Renal cortex interstitium (tissue), 11 donors: ENCODE results near the gene DNAJC2. TPM values are rescaled to one million over a fixed set of nuclear protein-coding genes. Genes with fewer than 3 reads are reported as not detected.
A peak's percentile ranks its signal among the peaks of the same experiment; 100 is the strongest.

Experiments used
- DNase-seq, 11 donors: peaks; one replicate each; pipeline ENCODE4 v3.0.0-alpha.2; 2013; ENCODE audit warnings: low read depth in 9 of 11, low spot score in 4 of 11; ENCODE audit errors: extremely low read depth in 1 of 11
- polyA plus RNA-seq, 3 donors: library from polyadenylated mRNA; unstranded; fragments of 120-200 nt; gene quantifications; one replicate each; pipeline ENCODE4 v1.2.1, GENCODE V29; 2013; ENCODE audit not compliant: insufficient read length in 3 of 3

The DNAJC2 gene
- polyA plus RNA-seq, 3 donors: 42.2 to 57.2 (median 49.6) TPM

- no peak for DNase-seq
These were observed 3.9 kb upstream of the DNAJC2 start for GRCh38 chr7:103348452-103348851.

GRCh38 chr7:103347507-103348267 is 3.1 kb upstream of the DNAJC2 start, which contains the start of gene PSMC2:
Gene PSMC2 (plus strand): TSS chr7:103347643. CDS start chr7:103347712, 69 bp downstream.
- DNase-seq: peak; percentile 85 to 96 (median 90)

DNA sequence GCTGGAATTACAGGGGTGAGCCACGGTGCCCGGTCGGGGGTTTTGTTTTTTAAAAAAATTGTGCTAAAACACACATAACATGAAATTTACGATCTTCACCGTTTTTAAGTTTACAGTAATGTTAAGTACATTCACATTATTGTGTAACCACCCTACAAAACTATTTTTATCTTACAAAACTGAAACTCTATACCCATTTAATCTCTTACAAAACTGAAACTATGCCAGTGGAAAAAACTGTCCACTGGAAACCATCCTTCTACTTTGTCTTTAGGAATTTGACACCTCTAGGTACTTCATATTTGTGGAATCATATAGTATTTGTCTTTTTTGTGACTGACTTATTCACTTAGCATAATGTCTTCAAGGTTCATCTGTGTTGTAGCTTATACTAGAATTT is 1.8 kb upstream of the DNAJC2 start:
- no peak for DNase-seq

DNA sequence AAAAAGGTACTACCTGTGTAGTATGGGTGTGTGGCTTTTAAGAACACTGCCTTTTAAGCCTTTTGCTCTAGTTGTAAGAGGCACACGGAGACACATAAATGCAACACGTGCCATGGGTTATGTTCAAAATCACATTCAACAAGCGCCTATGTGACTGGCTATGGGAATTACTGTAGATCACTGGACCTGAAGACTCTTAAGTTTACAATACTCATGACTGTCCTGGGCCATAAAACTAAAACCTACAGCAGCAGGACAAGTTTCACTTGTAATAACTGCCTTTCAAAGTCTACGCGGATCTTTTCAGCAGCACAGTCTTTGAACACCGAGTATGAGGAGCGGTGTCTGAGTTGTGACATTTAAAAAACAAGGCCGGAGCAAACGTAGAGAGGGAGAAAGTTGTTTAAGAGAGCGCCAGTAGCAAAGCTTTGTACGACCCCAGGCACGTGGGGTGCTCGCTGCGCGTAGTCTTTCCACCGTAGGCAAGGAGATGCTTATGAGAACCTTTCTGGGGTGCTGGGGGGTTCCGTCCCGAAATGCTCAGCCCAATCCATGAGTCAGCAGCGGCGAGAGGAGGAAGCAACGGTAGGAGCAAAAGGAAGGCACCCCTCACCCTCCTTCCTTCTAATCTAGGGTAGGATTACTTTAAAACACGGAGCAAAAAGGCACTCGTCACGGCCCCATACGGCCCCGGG is 662 bp downstream of the DNAJC2 start:
- peak in 6 of 11 donors; percentile 9 to 44 (median 14) for DNase-seq

GRCh38 chr7:103343332-103343731 is 1.2 kb downstream of the DNAJC2 start:
- no peak for DNase-seq

DNA sequence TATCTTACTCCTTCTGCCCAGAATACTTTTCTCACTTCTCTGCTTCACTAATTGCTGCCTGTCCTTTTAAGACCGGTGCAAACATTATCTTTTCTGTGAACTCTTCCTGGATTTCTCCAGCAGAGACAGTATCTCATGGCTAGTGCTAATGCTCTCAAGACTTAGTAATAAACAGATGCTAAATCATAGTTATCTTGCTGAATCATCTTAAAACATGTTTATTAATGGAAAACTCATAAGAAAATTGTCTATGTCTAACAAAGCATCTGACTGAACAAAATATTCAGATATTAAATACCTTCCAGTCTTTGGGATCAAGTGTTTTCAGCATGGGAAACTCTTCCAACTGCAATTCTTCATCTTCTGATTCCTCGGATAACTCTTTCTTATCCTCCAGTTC is 3.1 kb downstream of the DNAJC2 start:
- no peak for DNase-seq

- no peak for DNase-seq
These were observed 5.7 kb downstream of the DNAJC2 start for GRCh38 chr7:103338864-103339263.

GRCh38 chr7:103336761-103337160 is 7.8 kb downstream of the DNAJC2 start:
- DNase-seq: no peak

GRCh38 chr7:103325744-103326143 is 18.8 kb downstream of the DNAJC2 start:
- DNase-seq: no peak

GRCh38 chr7:103317009-103317408 is 27.6 kb downstream of the DNAJC2 start:
- DNase-seq: peak in 1 of 11 donors; percentile 2

GRCh38 chr7:103316380-103316941 is 28.1 kb downstream of the DNAJC2 start:
- no peak for DNase-seq

DNA sequence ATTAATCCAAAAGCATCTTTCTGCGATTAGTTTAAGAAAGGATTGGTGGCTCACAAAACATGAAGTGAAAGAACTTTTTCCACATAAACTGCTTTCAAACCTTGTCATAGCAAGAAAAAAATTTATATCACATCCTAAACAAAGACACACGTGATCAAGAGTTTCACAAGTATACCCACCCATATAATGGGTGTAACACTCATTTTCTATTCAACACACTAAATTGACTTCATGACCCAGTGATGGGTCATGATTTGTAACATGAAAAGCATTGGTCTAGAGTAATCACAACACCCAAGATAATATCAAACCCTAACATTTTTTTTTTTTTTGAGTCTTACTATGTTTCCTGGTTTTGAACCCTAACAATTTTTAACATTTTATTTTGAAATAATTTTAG is 29.7 kb downstream of the DNAJC2 start:
- DNase-seq: no peak

- no peak for DNase-seq
These were observed 36.9 kb downstream of the DNAJC2 start for GRCh38 chr7:103307503-103308231.

- no peak for DNase-seq
These were observed 43.1 kb downstream of the DNAJC2 start for GRCh38 chr7:103301441-103301840.

- no peak for DNase-seq
These were observed 44.9 kb downstream of the DNAJC2 start for GRCh38 chr7:103299660-103300059.

- no peak for DNase-seq
These were observed 46.8 kb downstream of the DNAJC2 start for GRCh38 chr7:103297837-103298179.

DNA sequence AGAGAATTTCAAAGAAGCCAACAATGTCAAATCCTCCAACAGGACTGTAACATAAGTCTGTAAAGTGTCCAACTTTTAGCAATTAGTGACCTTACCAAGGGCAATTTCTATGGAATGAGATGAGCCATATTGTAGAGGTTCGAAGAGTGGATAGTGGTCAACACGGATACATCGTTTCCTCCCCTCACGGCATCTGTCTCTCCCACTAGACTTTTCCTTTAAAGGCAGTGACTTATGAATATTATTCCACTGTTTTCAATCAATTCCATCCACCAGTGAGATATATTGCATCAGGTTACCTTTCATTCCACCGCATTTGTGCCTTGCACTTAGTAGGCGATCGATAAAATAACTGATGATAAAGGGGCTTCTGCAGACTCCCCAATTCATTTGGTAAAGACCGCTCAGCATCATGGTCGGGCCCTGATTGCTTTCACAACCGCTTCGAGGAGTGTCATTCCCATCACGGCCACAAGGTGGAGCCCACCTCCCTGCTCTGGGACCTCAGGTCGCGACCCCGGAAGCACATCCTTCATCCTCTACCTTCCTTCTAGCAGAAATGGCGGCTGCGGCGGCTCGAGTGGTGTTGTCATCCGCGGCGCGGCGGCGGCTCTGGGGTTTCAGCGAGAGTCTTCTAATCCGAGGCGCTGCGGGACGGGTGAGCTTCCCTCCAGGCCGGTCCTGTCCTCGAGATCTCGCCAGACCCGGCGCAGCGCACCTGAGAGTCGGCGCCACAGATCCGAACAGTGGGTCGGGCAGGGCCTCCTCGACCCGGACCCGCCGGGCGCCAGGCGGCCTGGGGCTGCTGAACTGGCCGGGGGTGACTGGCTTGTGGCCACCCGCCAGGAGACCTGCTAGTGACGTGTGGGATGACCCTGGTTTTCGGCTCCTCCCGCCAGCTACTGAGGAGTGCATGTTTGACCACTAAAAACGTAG is 47.4 kb downstream of the DNAJC2 start, which contains the start of gene PMPCB:
Gene PMPCB, plus strand, starts transcription at position 535 of the 936 bp plus-strand sequence. Its CDS starts 25 bp downstream, at position 560.
- DNase-seq: peak; percentile 72 to 91 (median 86)

GRCh38 chr7:103293526-103293925 is 51.0 kb downstream of the DNAJC2 start:
- DNase-seq: no peak
